Skeletal muscle satellite cell (primary cell): ENCODE measurements around the gene REN.

ENCODE experiments used
- H3K27me3 ChIP-seq: 2 replicates; pipeline ENCODE4 v1.7.0; 2013; ENCODE audit warnings: low read length; ENCODE audit not compliant: control insufficient read depth, insufficient read depth
- H3K36me3 ChIP-seq: 2 replicates; pipeline ENCODE4 v1.7.0; 2013; ENCODE audit warnings: mild to moderate bottlenecking, control low read depth, low read length; ENCODE audit not compliant: insufficient read depth
- H3K4me1 ChIP-seq: 2 replicates; pipeline ENCODE4 v1.7.0; 2013; ENCODE audit warnings: low read length; ENCODE audit not compliant: control insufficient read depth, insufficient read depth
- H3K4me2 ChIP-seq: 2 replicates; pipeline ENCODE4 v1.7.0; 2013; ENCODE audit warnings: mild to moderate bottlenecking, low read length
- H3K4me3 ChIP-seq: 2 replicates; pipeline ENCODE4 v1.7.0; 2013; ENCODE audit warnings: low read length
- H3K9ac ChIP-seq: 2 replicates; pipeline ENCODE4 v1.7.0; 2013; ENCODE audit warnings: mild to moderate bottlenecking, low read depth, low read length, moderate library complexity
- H3K9me3 ChIP-seq: replicated peaks from 2 replicates; pipeline ENCODE4 v1.7.0; 2013; ENCODE audit warnings: mild to moderate bottlenecking, control low read depth, low read length

The REN gene

GRCh38 chr1:204199579-204199978 is 33.4 kb upstream of the REN start:
- H3K4me3 ChIP-seq: no peak overlapping the region
- H3K4me2 ChIP-seq: no peak overlapping the region
- no peaks in the 10 kb centered on the region for H3K9me3 ChIP-seq
- peaks cover 29% of the 10 kb centered on the region for H3K27me3 ChIP-seq
- H3K4me1 ChIP-seq: peaks cover 16% of the 10 kb centered on the region
- H3K36me3 ChIP-seq: no peaks in the 10 kb centered on the region
- no peak overlapping the region for H3K9ac ChIP-seq

- Histone ChIP-seq H3K4me3 (peak overlapping the region; percentile 23), H3K36me3 (no peaks in the 10 kb centered on the region), H3K9me3 (no peaks in the 10 kb centered on the region), H3K4me2 (no peak overlapping the region), H3K4me1 (peaks cover 16% of the 10 kb centered on the region), H3K27me3 (peaks cover 34% of the 10 kb centered on the region), H3K9ac (no peak overlapping the region)
Observed at GRCh38 chr1:204198348-204199340, 32.5 kb upstream of the REN start.

GRCh38 chr1:204197068-204197467 is 30.9 kb upstream of the REN start:
- Histone ChIP-seq H3K36me3 (no peaks in the 10 kb centered on the region), H3K27me3 (peaks cover 36% of the 10 kb centered on the region), H3K9me3 (no peaks in the 10 kb centered on the region), H3K4me3 (no peak overlapping the region), H3K9ac (no peak overlapping the region), H3K4me2 (no peak overlapping the region), H3K4me1 (peaks cover 16% of the 10 kb centered on the region)

- Histone ChIP-seq H3K9ac (no peak within 1 kb of the TSS), H3K27me3 (peaks cover 44% of the 10 kb centered on the region), H3K4me3 (no peak within 1 kb of the TSS), H3K9me3 (no peaks in the 10 kb centered on the region), H3K4me2 (no peak within 1 kb of the TSS), H3K36me3 (no peaks in the 10 kb centered on the region), H3K4me1 (peaks cover 16% of the 10 kb centered on the region)
Observed at GRCh38 chr1:204196068-204196795, 30.1 kb upstream of the REN start, which contains the start of gene KISS1. Gene KISS1 (minus strand): TSS chr1:204196491. CDS start chr1:204192876, 3,615 bp downstream.

- Histone ChIP-seq H3K27me3 (peaks cover 52% of the 10 kb centered on the region), H3K9me3 (no peaks in the 10 kb centered on the region), H3K4me3 (no peak overlapping the region), H3K9ac (no peak overlapping the region), H3K36me3 (no peaks in the 10 kb centered on the region), H3K4me1 (peaks cover 16% of the 10 kb centered on the region), H3K4me2 (no peak overlapping the region)
Observed at GRCh38 chr1:204194771-204195170, 28.6 kb upstream of the REN start.

- H3K4me2 ChIP-seq: no peak overlapping the region
- no peaks in the 10 kb centered on the region for H3K9me3 ChIP-seq
- no peaks in the 10 kb centered on the region for H3K36me3 ChIP-seq
- H3K4me3 ChIP-seq: no peak overlapping the region
- no peak overlapping the region for H3K9ac ChIP-seq
- peaks cover 59% of the 10 kb centered on the region for H3K27me3 ChIP-seq
- H3K4me1 ChIP-seq: peaks cover 11% of the 10 kb centered on the region
Observed at GRCh38 chr1:204194080-204194479, 27.9 kb upstream of the REN start.

- no peaks in the 10 kb centered on the region for H3K36me3 ChIP-seq
- no peaks in the 10 kb centered on the region for H3K4me1 ChIP-seq
Observed at GRCh38 chr1:204192589-204193352, 26.6 kb upstream of the REN start.

GRCh38 chr1:204192046-204192445 is 25.9 kb upstream of the REN start:
- Histone ChIP-seq H3K36me3 (no peaks in the 10 kb centered on the region), H3K4me3 (no peak overlapping the region), H3K4me1 (no peaks in the 10 kb centered on the region), H3K4me2 (no peak overlapping the region), H3K9ac (no peak overlapping the region), H3K9me3 (no peaks in the 10 kb centered on the region), H3K27me3 (peaks cover 79% of the 10 kb centered on the region)

More at GRCh38 chr1:204192589-204193352, 26.6 kb upstream of the REN start:
- no peak overlapping the region for H3K9ac ChIP-seq
- no peak overlapping the region for H3K4me3 ChIP-seq
- peaks cover 72% of the 10 kb centered on the region for H3K27me3 ChIP-seq
- H3K4me2 ChIP-seq: no peak overlapping the region
- H3K9me3 ChIP-seq: no peaks in the 10 kb centered on the region

GRCh38 chr1:204191456-204191855 is 25.3 kb upstream of the REN start:
- H3K27me3 ChIP-seq: peaks cover 80% of the 10 kb centered on the region
- H3K9ac ChIP-seq: no peak overlapping the region
- H3K36me3 ChIP-seq: no peaks in the 10 kb centered on the region
- H3K4me2 ChIP-seq: no peak overlapping the region
- no peak overlapping the region for H3K4me3 ChIP-seq
- H3K9me3 ChIP-seq: no peaks in the 10 kb centered on the region
- no peaks in the 10 kb centered on the region for H3K4me1 ChIP-seq

GRCh38 chr1:204190212-204191211 is 24.4 kb upstream of the REN start:
- no peaks in the 10 kb centered on the region for H3K9me3 ChIP-seq
- H3K27me3 ChIP-seq: peaks cover 82% of the 10 kb centered on the region
- H3K4me3 ChIP-seq: no peak overlapping the region
- no peak overlapping the region for H3K9ac ChIP-seq
- no peaks in the 10 kb centered on the region for H3K4me1 ChIP-seq
- H3K36me3 ChIP-seq: no peaks in the 10 kb centered on the region
- no peak overlapping the region for H3K4me2 ChIP-seq
